ENCODE data around the gene ARHGAP1.

Gene ARHGAP1

GRCh38 chr11:46657186-46657585, 43.2 kb downstream of the ARHGAP1 start:
- no peaks in the 10 kb centered on the region for H3K9me3 ChIP-seq (ENCODE audit: insufficient read depth, low read depth, low read length)
- peaks cover 2% of the 10 kb centered on the region for H3K79me1 ChIP-seq (ENCODE audit: low read length)
- H3K36me3 ChIP-seq (ENCODE audit: control insufficient read depth in 1 of 2, insufficient read depth in 2 of 2, low read length in 2 of 2): peaks cover 35 to 36% of the 10 kb centered on the region in 2 experiments
- peak overlapping the region; percentile 59 for H3K27ac ChIP-seq (ENCODE audit: low read depth, low read length)
- H3K4ac ChIP-seq (ENCODE audit: low read depth, low read length): no peak overlapping the region
- peak in 1 of 2 donors; percentile 25 for DNase-seq
- H3K27me3 ChIP-seq (ENCODE audit: insufficient read depth, low read length): no peaks in the 10 kb centered on the region
- no peak overlapping the region for H3K23ac ChIP-seq (ENCODE audit: low read length)
- H2BK12ac ChIP-seq (ENCODE audit: low read length): no peak overlapping the region
- H3K79me2 ChIP-seq (ENCODE audit: control insufficient read depth, insufficient read depth, low read length, poor library complexity): no peaks in the 10 kb centered on the region
- no peak overlapping the region for H3K9ac ChIP-seq (ENCODE audit: low read length)
- H2AFZ ChIP-seq (ENCODE audit: insufficient read depth, low read length, poor library complexity): no peak overlapping the region
- H2BK120ac ChIP-seq (ENCODE audit: insufficient read depth, low read length, poor library complexity): peak overlapping the region; percentile 48
- peaks cover 4 to 5% of the 10 kb centered on the region in 2 experiments for H3K4me1 ChIP-seq (ENCODE audit: control insufficient read depth in 1 of 2, insufficient read depth in 2 of 2, low read length in 2 of 2)
- H2AK5ac ChIP-seq (ENCODE audit: low read length): no peak overlapping the region
- peak overlapping the region; percentile 91 for H4K91ac ChIP-seq (ENCODE audit: low read depth, low read length)
- H4K12ac ChIP-seq (ENCODE audit: low read depth, low read length): no peak overlapping the region
- H4K8ac ChIP-seq (ENCODE audit: low read depth, low read length): no peak overlapping the region
- no peak overlapping the region for H3K4me2 ChIP-seq (ENCODE audit: low read length)
- H3K4me3 ChIP-seq (ENCODE audit: low read depth, low read length): no peak overlapping the region
- no peak overlapping the region for H3K18ac ChIP-seq (ENCODE audit: low read length)
- peak overlapping the region; percentile 71 for H2BK5ac ChIP-seq (ENCODE audit: low read depth, low read length, poor library complexity)
- no peak overlapping the region for H3K14ac ChIP-seq (ENCODE audit: low read length)
- WGBS (ENCODE audit: extremely low coverage, insufficient coverage, insufficient read length): no CpG with 5 or more reads among the region's 3 CpGs

- Histone ChIP-seq H3K4me3 (ENCODE audit: low read depth, low read length) (no peak overlapping the region), H4K91ac (ENCODE audit: low read depth, low read length) (no peak overlapping the region), H4K8ac (ENCODE audit: low read depth, low read length) (no peak overlapping the region), H2BK12ac (ENCODE audit: low read length) (no peak overlapping the region), H3K79me1 (ENCODE audit: low read length) (peaks cover 2% of the 10 kb centered on the region), H2AK5ac (ENCODE audit: low read length) (no peak overlapping the region), H3K4me2 (ENCODE audit: low read length) (no peak overlapping the region), H3K23ac (ENCODE audit: low read length) (no peak overlapping the region), H3K9ac (ENCODE audit: low read length) (no peak overlapping the region), H3K27me3 (ENCODE audit: insufficient read depth, low read length) (no peaks in the 10 kb centered on the region), H3K9me3 (ENCODE audit: insufficient read depth, low read depth, low read length) (no peaks in the 10 kb centered on the region), H2AFZ (ENCODE audit: insufficient read depth, low read length, poor library complexity) (no peak overlapping the region), H3K14ac (ENCODE audit: low read length) (no peak overlapping the region), H2BK5ac (ENCODE audit: low read depth, low read length, poor library complexity) (no peak overlapping the region), H3K4ac (ENCODE audit: low read depth, low read length) (no peak overlapping the region), H2BK120ac (ENCODE audit: insufficient read depth, low read length, poor library complexity) (no peak overlapping the region), H3K36me3 (ENCODE audit: control insufficient read depth in 1 of 2, insufficient read depth in 2 of 2, low read length in 2 of 2) (peaks cover 32 to 42% of the 10 kb centered on the region in 2 experiments), H3K18ac (ENCODE audit: low read length) (no peak overlapping the region), H3K27ac (ENCODE audit: low read depth, low read length) (peak overlapping the region; percentile 29), H3K4me1 (ENCODE audit: control insufficient read depth in 1 of 2, insufficient read depth in 2 of 2, low read length in 2 of 2) (peaks cover 4 to 5% of the 10 kb centered on the region in 2 experiments), H3K79me2 (ENCODE audit: control insufficient read depth, insufficient read depth, low read length, poor library complexity) (no peaks in the 10 kb centered on the region), H4K12ac (ENCODE audit: low read depth, low read length) (no peak overlapping the region)
- peak; percentile 60 to 74 for DNase-seq
- no CpG with 5 or more reads among the region's 4 CpGs for WGBS (ENCODE audit: extremely low coverage, insufficient coverage, insufficient read length)
These were observed 44.8 kb downstream of the ARHGAP1 start for GRCh38 chr11:46655631-46656030.

- peak overlapping the region; percentile 0 for H2BK12ac ChIP-seq (ENCODE audit: low read length)
- no peaks in the 10 kb centered on the region for H3K79me2 ChIP-seq (ENCODE audit: control insufficient read depth, insufficient read depth, low read length, poor library complexity)
- no peak overlapping the region for H2AK5ac ChIP-seq (ENCODE audit: low read length)
- no peak overlapping the region for H3K4me3 ChIP-seq (ENCODE audit: low read depth, low read length)
- H3K9ac ChIP-seq (ENCODE audit: low read length): no peak overlapping the region
- H3K79me1 ChIP-seq (ENCODE audit: low read length): peaks cover 2% of the 10 kb centered on the region
- peak; percentile 37 to 44 for DNase-seq
- no peak overlapping the region for H3K18ac ChIP-seq (ENCODE audit: low read length)
- H3K27me3 ChIP-seq (ENCODE audit: insufficient read depth, low read length): no peaks in the 10 kb centered on the region
- peak overlapping the region; percentile 53 for H4K8ac ChIP-seq (ENCODE audit: low read depth, low read length)
- peak overlapping the region; percentile 58 for H3K27ac ChIP-seq (ENCODE audit: low read depth, low read length)
- H3K4ac ChIP-seq (ENCODE audit: low read depth, low read length): no peak overlapping the region
- H3K23ac ChIP-seq (ENCODE audit: low read length): no peak overlapping the region
- no peaks in the 10 kb centered on the region for H3K9me3 ChIP-seq (ENCODE audit: insufficient read depth, low read depth, low read length)
- no peak overlapping the region for H4K12ac ChIP-seq (ENCODE audit: low read depth, low read length)
- no peak overlapping the region for H4K91ac ChIP-seq (ENCODE audit: low read depth, low read length)
- H3K4me2 ChIP-seq (ENCODE audit: low read length): no peak overlapping the region
- no peaks in the 10 kb centered on the region for H3K4me1 ChIP-seq (ENCODE audit: control insufficient read depth in 1 of 2, insufficient read depth in 2 of 2, low read length in 2 of 2)
- peak overlapping the region; percentile 66 for H2BK5ac ChIP-seq (ENCODE audit: low read depth, low read length, poor library complexity)
- peaks cover 29 to 38% of the 10 kb centered on the region in 2 experiments for H3K36me3 ChIP-seq (ENCODE audit: control insufficient read depth in 1 of 2, insufficient read depth in 2 of 2, low read length in 2 of 2)
- no peak overlapping the region for H2BK120ac ChIP-seq (ENCODE audit: insufficient read depth, low read length, poor library complexity)
- H3K14ac ChIP-seq (ENCODE audit: low read length): no peak overlapping the region
- WGBS (ENCODE audit: extremely low coverage, insufficient coverage, insufficient read length): no CpG with 5 or more reads among the region's 2 CpGs
- no peak overlapping the region for H2AFZ ChIP-seq (ENCODE audit: insufficient read depth, low read length, poor library complexity)
These were observed 51.2 kb downstream of the ARHGAP1 start for GRCh38 chr11:46649180-46649738.

GRCh38 chr11:46643986-46644385, 56.4 kb downstream of the ARHGAP1 start:
- Histone ChIP-seq H3K79me1 (ENCODE audit: low read length) (no peaks in the 10 kb centered on the region), H3K36me3 (ENCODE audit: control insufficient read depth in 1 of 2, insufficient read depth in 2 of 2, low read length in 2 of 2) (peaks cover 14 to 26% of the 10 kb centered on the region in 2 experiments), H3K18ac (ENCODE audit: low read length) (no peak overlapping the region)

More at GRCh38 chr11:46643986-46644385, 56.4 kb downstream of the ARHGAP1 start:
- Histone ChIP-seq H3K4ac (ENCODE audit: low read depth, low read length) (no peak overlapping the region), H4K91ac (ENCODE audit: low read depth, low read length) (no peak overlapping the region), H3K4me3 (ENCODE audit: low read depth, low read length) (no peak overlapping the region), H3K27me3 (ENCODE audit: insufficient read depth, low read length) (no peaks in the 10 kb centered on the region), H3K79me2 (ENCODE audit: control insufficient read depth, insufficient read depth, low read length, poor library complexity) (no peaks in the 10 kb centered on the region), H3K27ac (ENCODE audit: low read depth, low read length) (no peak overlapping the region), H3K9me3 (ENCODE audit: insufficient read depth, low read depth, low read length) (no peaks in the 10 kb centered on the region), H3K4me2 (ENCODE audit: low read length) (no peak overlapping the region), H2AK5ac (ENCODE audit: low read length) (no peak overlapping the region), H4K12ac (ENCODE audit: low read depth, low read length) (no peak overlapping the region), H3K4me1 (ENCODE audit: control insufficient read depth in 1 of 2, insufficient read depth in 2 of 2, low read length in 2 of 2) (no peaks in the 10 kb centered on the region), H4K8ac (ENCODE audit: low read depth, low read length) (no peak overlapping the region), H2BK5ac (ENCODE audit: low read depth, low read length, poor library complexity) (no peak overlapping the region), H2BK120ac (ENCODE audit: insufficient read depth, low read length, poor library complexity) (no peak overlapping the region), H3K14ac (ENCODE audit: low read length) (no peak overlapping the region), H2AFZ (ENCODE audit: insufficient read depth, low read length, poor library complexity) (no peak overlapping the region), H3K9ac (ENCODE audit: low read length) (no peak overlapping the region), H2BK12ac (ENCODE audit: low read length) (no peak overlapping the region), H3K23ac (ENCODE audit: low read length) (no peak overlapping the region)
- DNase-seq: peak in 1 of 2 donors; percentile 26

Measured in trophoblast cell (in vitro differentiated cells and primary cell).